H1 (cell line): ENCODE measurements around the gene NHEJ1. TPM values are rescaled to one million over a fixed set of nuclear protein-coding genes. Genes with fewer than 3 reads are reported as not detected.

Experiments
- CTCF ChIA-PET: fragments of 300-600 bp; sonication (Branson Sonifier 250); formaldehyde crosslinking; loops from one replicate; lab custom pipeline; 2021; ENCODE audit not compliant: partially characterized antibody; lab: Charles Lee
- POLR2A ChIA-PET: fragments of 300-600 bp; sonication (Branson Sonifier 250); formaldehyde crosslinking; loops from one replicate; lab custom pipeline; 2021; ENCODE audit warnings: inconsistent platforms; ENCODE audit not compliant: partially characterized antibody; lab: Charles Lee
- DNase-seq, 2 experiments: peaks; one replicate each; pipeline versions ENCODE4 v3.0.0 to v3.0.0-alpha.2; 2010 to 2022; ENCODE audit warnings: low spot score in 2 of 2, low read depth in 1 of 2, mixed read lengths in 1 of 2
- FAIRE-seq: peaks from 2 replicates; lab custom pipeline; 2011; peaks lifted over from hg19 to GRCh38; lab: Jason Lieb, UNC
- H2AFZ ChIP-seq: 2 replicates; pipeline ENCODE4 v1.8.1; 2012; ENCODE audit warnings: low read length, inconsistent platforms
- H2AK5ac ChIP-seq: 2 replicates; pipeline ENCODE4 v1.6.1; 2013; ENCODE audit warnings: low read depth, low read length
- H2BK120ac ChIP-seq: replicated peaks from 2 replicates; pipeline ENCODE3; 2013; ENCODE audit warnings: low read depth, low read length, inconsistent platforms
- H2BK12ac ChIP-seq: 2 replicates; pipeline ENCODE4 v1.6.1; 2013; ENCODE audit warnings: low read depth, low read length
- H2BK15ac ChIP-seq: 2 replicates; pipeline ENCODE4 v1.6.1; 2013; ENCODE audit warnings: low read length
- H2BK20ac ChIP-seq: 2 replicates; pipeline ENCODE4 v1.6.1; 2013; ENCODE audit warnings: low read length
- H2BK5ac ChIP-seq: 2 replicates; pipeline ENCODE4 v1.6.1; 2013; ENCODE audit warnings: low read depth, low read length
- H3K14ac ChIP-seq: 2 replicates; pipeline ENCODE4 v1.6.1; 2013; ENCODE audit warnings: inconsistent platforms; ENCODE audit not compliant: insufficient read length
- H3K18ac ChIP-seq: 2 replicates; pipeline ENCODE4 v1.6.1; 2013; ENCODE audit warnings: low read length; ENCODE audit errors: extremely low read depth
- H3K23ac ChIP-seq: 2 replicates; pipeline ENCODE4 v1.6.1; 2013; ENCODE audit warnings: inconsistent platforms; ENCODE audit not compliant: insufficient read length
- H3K23me2 ChIP-seq: 2 replicates; pipeline ENCODE4 v1.6.1; 2013; ENCODE audit warnings: low read depth, low read length
- H3K27ac ChIP-seq: 2 replicates; pipeline ENCODE4 v1.6.1; 2011; ENCODE audit warnings: low read depth, low read length, inconsistent platforms
- H3K27me3 ChIP-seq, 4 experiments: replicated peaks in 1 of 4; 1 replicate in 1 of 4; 2 replicates in 3 of 4; pipeline versions ENCODE4 v1.6.1 to v1.8.1; 2011 to 2013; ENCODE audit warnings: low read length in 3 of 4, mild to moderate bottlenecking in 3 of 4, inconsistent platforms in 2 of 4, mixed read lengths in 2 of 4, moderate library complexity in 1 of 4; ENCODE audit not compliant: control insufficient read depth in 3 of 4, insufficient read depth in 3 of 4; ENCODE audit errors: extremely low read depth in 1 of 4
- H3K36me3 ChIP-seq, 4 experiments: 2 replicates each; pipeline versions ENCODE4 v1.6.1 to v1.8.1; 2011 to 2013; ENCODE audit warnings: mild to moderate bottlenecking in 4 of 4, low read length in 3 of 4, moderate library complexity in 2 of 4, control low read depth in 1 of 4, inconsistent platforms in 1 of 4; ENCODE audit not compliant: insufficient read depth in 4 of 4, control insufficient read depth in 2 of 4
- H3K4ac ChIP-seq: replicated peaks from 2 replicates; pipeline ENCODE3; 2013; ENCODE audit warnings: low read length, low read depth, mixed read lengths, inconsistent platforms; ENCODE audit not compliant: insufficient read length
- H3K4me1 ChIP-seq, 4 experiments: replicated peaks in 1 of 4; 1 replicate in 1 of 4; 2 replicates in 3 of 4; pipeline versions ENCODE4 v1.6.1 to v1.8.1; 2011 to 2013; ENCODE audit warnings: low read length in 3 of 4, inconsistent platforms in 2 of 4, mixed read lengths in 1 of 4; ENCODE audit not compliant: insufficient read depth in 4 of 4, control insufficient read depth in 3 of 4
- H3K4me2 ChIP-seq, 2 experiments: 2 replicates each; pipeline versions ENCODE4 v1.6.1 to v1.8.1; 2011 to 2013; ENCODE audit warnings: low read depth in 2 of 2, low read length in 2 of 2, control low read depth in 1 of 2, inconsistent platforms in 1 of 2, mild to moderate bottlenecking in 1 of 2; ENCODE audit not compliant: insufficient read depth in 1 of 2
- H3K4me3 ChIP-seq, 4 experiments: fragments of 200-600, 300-600 bp in 1 of 4; sonication (generic), shearing (Covaris generic), sonication (Bioruptor Twin) in 1 of 4; 2 replicates each; pipeline versions ENCODE4 v1.5.1 to v1.8.1; 2011 to 2016; ENCODE audit warnings: low read length in 4 of 4, low read depth in 3 of 4, control low read depth in 2 of 4, inconsistent platforms in 2 of 4, mild to moderate bottlenecking in 2 of 4, mixed read lengths in 1 of 4, moderate library complexity in 1 of 4; ENCODE audit not compliant: insufficient read depth in 2 of 4; ENCODE audit errors: extremely low read depth in 1 of 4
- H3K56ac ChIP-seq: replicated peaks from 2 replicates; pipeline ENCODE3; 2013; ENCODE audit warnings: low read depth, mild to moderate bottlenecking, mixed read lengths, low read length, inconsistent platforms; ENCODE audit not compliant: insufficient read length
- H3K79me1 ChIP-seq: 2 replicates; pipeline ENCODE4 v1.6.1; 2013; ENCODE audit warnings: low read depth, low read length, control low read depth
- H3K79me2 ChIP-seq, 2 experiments: 2 replicates each; pipeline versions ENCODE4 v1.6.1 to v1.8.1; 2012 to 2013; ENCODE audit warnings: low read length in 2 of 2, mild to moderate bottlenecking in 2 of 2, inconsistent platforms in 1 of 2; ENCODE audit not compliant: insufficient read depth in 2 of 2, control insufficient read depth in 1 of 2
- H3K9ac ChIP-seq, 4 experiments: replicated peaks in 1 of 4; 1 replicate in 1 of 4; 2 replicates in 3 of 4; pipeline versions ENCODE4 v1.6.1 to v1.8.1; 2011 to 2013; ENCODE audit warnings: low read depth in 3 of 4, low read length in 3 of 4, control low read depth in 2 of 4, mild to moderate bottlenecking in 2 of 4, moderate library complexity in 2 of 4, inconsistent platforms in 1 of 4; ENCODE audit errors: extremely low read depth in 1 of 4
- H3K9me3 ChIP-seq, 2 experiments: 2 replicates each; pipeline versions ENCODE4 v1.6.1 to v1.8.1; 2012 to 2013; ENCODE audit warnings: mild to moderate bottlenecking in 2 of 2, moderate library complexity in 2 of 2, control low read depth in 1 of 2, inconsistent platforms in 1 of 2, low read depth in 1 of 2, low read length in 1 of 2, mixed read lengths in 1 of 2; ENCODE audit not compliant: insufficient read depth in 2 of 2
- H4K20me1 ChIP-seq, 2 experiments: replicated peaks in 1 of 2; 2 replicates each; pipeline versions ENCODE3 to v1.8.1; 2011 to 2013; ENCODE audit warnings: inconsistent platforms in 2 of 2, low read length in 2 of 2, mild to moderate bottlenecking in 1 of 2; ENCODE audit not compliant: insufficient read depth in 2 of 2, control insufficient read depth in 1 of 2
- H4K5ac ChIP-seq: 2 replicates; pipeline ENCODE4 v1.6.1; 2013; ENCODE audit warnings: low read length, low read depth, mixed read lengths, inconsistent platforms; ENCODE audit not compliant: insufficient read length
- H4K8ac ChIP-seq: 2 replicates; pipeline ENCODE4 v1.8.0; 2013; ENCODE audit warnings: mild to moderate bottlenecking, moderate library complexity, low read length, inconsistent platforms; ENCODE audit not compliant: insufficient read depth; ENCODE audit errors: extremely low read depth
- H4K91ac ChIP-seq: replicated peaks from 2 replicates; pipeline ENCODE3; 2013; ENCODE audit warnings: low read length, mixed read lengths, inconsistent platforms; ENCODE audit not compliant: insufficient read length
- KDM1A ChIP-seq: fragments of 200-600, 300-600 bp; sonication (generic); IDR thresholded peaks from 2 replicates; pipeline ENCODE4 v1.7.1; 2016; ENCODE audit warnings: mild to moderate bottlenecking, low read length, borderline replicate concordance
- SUZ12 ChIP-seq: fragments of 200-600 bp; sonication (generic); IDR thresholded peaks from 2 replicates; pipeline ENCODE4 v1.6.1; 2012; ENCODE audit warnings: mild to moderate bottlenecking, inconsistent platforms, low read length, moderate library complexity, mixed read lengths
- TAF7 ChIP-seq: optimal IDR thresholded peaks from 2 replicates; pipeline ENCODE3; 2011; ENCODE audit warnings: low read depth, mild to moderate bottlenecking, inconsistent platforms, low read length, moderate library complexity, borderline replicate concordance
- polyA plus RNA-seq, 7 experiments: library from polyadenylated mRNA; depleted of rRNA in 3 of 7; stranded (reverse) in 5 of 7; unstranded in 2 of 7; fragments of >200 nt in 5 of 7; fragments of 200-250 nt in 2 of 7; gene quantifications; 1 replicate in 5 of 7; 2 replicates in 1 of 7; 4 replicates in 1 of 7; pipeline versions ENCODE4 v1.2.1 to v1.2.3, GENCODE V29; 2011 to 2013; ENCODE audit warnings: missing spikeins in 2 of 7, mixed read lengths in 2 of 7
- total RNA-seq: library from RNA; stranded (reverse); fragmentation: NEBNext Ultra II Directional; extraction: Animal tissue kit (Norgen Biotek cat#: 25700); gene quantifications from 2 replicates; pipeline ENCODE4 v1.2.1, GENCODE V29; 2021

The NHEJ1 gene
- total and polyA plus RNA-seq, 2 of the 8 experiments (the other 6 are each of a cell fraction or from before 2014, with no cell fraction given) = 22.7 to 24.1 TPM

GRCh38 chr2:219168932-219169331, 8.3 kb upstream of the NHEJ1 start:
- Histone ChIP-seq H3K4me2 (no peak overlapping the region), H2BK20ac (no peak overlapping the region), H3K9ac (no peak overlapping the region), H3K18ac (no peak overlapping the region), H3K79me2 (no peaks in the 10 kb centered on the region), H4K8ac (no peak overlapping the region), H2AK5ac (no peak overlapping the region), H2BK12ac (no peak overlapping the region), H4K5ac (no peak overlapping the region), H3K79me1 (no peaks in the 10 kb centered on the region; the same call in 1 of the 2 replicates), H3K36me3 (peaks cover 0 to 2% (median 0%) of the 10 kb centered on the region in 4 experiments; a peak in 2 of 8 replicates), H3K4me3 (no peak overlapping the region), H2AFZ (no peak overlapping the region), H3K4ac (no peak overlapping the region), H3K14ac (no peak overlapping the region), H3K27me3 (no peaks in the 10 kb centered on the region; a peak in 1 of 7 replicates), H3K27ac (no peak overlapping the region), H2BK5ac (no peak overlapping the region), H3K56ac (no peak overlapping the region), H2BK15ac (no peak overlapping the region), H3K4me1 (no peaks in the 10 kb centered on the region), H3K23me2 (no peaks in the 10 kb centered on the region), H3K23ac (no peak overlapping the region), H2BK120ac (no peak overlapping the region), H3K9me3 (no peaks in the 10 kb centered on the region), H4K91ac (no peak overlapping the region), H4K20me1 (peaks cover 0 to 4% of the 10 kb centered on the region in 2 experiments)
- POLR2A ChIA-PET = no interaction called here
- FAIRE-seq (no peak), DNase-seq (no peak)
- CTCF ChIA-PET = interaction anchor here (1.1 to 8.3 kb wide), 5 partner anchors 12 to 140 kb away, joined by 4 to 71 read pairs (median 4); partner anchors contain the start of gene NHEJ1
- TF ChIP-seq KDM1A = no peak
- no peak for TF ChIP-seq SUZ12
- TF ChIP-seq TAF7 = no peak
